GM18867 (cell line): ENCODE data around the gene PLXNA2.

Experiments used
- ATAC-seq: cut with Tn5 transposase; IDR thresholded peaks from one replicate; pipeline ENCODE4 v1.9.1; 2021; ENCODE audit warnings: mild to moderate bottlenecking, moderate library complexity; ENCODE audit not compliant: unreplicated experiment

Gene PLXNA2

DNA sequence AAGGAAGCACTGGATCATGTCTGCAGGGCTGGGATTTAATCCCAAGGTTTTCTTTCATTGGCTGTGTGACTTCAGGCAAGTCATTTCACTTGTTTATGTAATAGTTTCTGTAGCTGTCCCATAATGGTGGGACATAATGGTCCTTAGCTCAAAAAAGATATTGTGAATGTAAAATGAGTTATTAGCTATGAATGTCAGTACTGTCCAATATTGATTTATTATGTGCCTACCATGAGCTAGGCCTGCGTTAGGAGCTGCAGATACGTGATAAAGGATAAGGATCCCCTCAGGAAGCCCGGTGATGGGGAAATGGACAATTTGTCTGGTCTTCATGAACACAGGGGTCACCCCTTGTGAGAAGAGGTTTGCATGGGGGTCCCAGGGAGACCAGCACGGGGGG is 95.8 kb downstream of the PLXNA2 start:
- ATAC-seq, result no peak

DNA sequence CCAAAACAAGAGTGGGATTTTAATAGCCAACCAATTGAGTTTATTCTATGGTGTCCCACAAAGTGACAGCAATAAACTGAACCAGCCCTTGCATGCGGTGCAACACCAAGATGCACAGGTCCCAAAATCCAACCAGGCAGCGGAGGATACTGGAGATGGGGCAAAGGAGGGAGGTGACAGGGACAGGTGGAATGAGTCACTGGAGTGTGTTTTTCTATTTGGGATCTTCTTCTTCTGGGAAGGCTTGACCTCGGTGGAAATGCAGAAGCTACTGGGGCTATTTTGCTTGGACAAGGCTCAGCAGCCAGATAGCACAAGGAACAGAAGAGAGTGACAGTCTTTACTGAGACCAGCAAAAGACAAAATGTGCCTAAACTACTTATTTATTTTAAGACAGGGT is 97.5 kb downstream of the PLXNA2 start:
- no peak for ATAC-seq

GRCh38 chr1:208145167-208145566 is 99.0 kb downstream of the PLXNA2 start:
- ATAC-seq, result no peak

- ATAC-seq, result no peak
Measured at GRCh38 chr1:208142590-208143382, 101.4 kb downstream of the PLXNA2 start.

- ATAC-seq, result no peak
Measured at GRCh38 chr1:208141610-208142192, 102.5 kb downstream of the PLXNA2 start.

GRCh38 chr1:208139434-208140045 is 104.6 kb downstream of the PLXNA2 start:
- ATAC-seq, result no peak

GRCh38 chr1:208137193-208137592 is 107.0 kb downstream of the PLXNA2 start:
- no peak for ATAC-seq

DNA sequence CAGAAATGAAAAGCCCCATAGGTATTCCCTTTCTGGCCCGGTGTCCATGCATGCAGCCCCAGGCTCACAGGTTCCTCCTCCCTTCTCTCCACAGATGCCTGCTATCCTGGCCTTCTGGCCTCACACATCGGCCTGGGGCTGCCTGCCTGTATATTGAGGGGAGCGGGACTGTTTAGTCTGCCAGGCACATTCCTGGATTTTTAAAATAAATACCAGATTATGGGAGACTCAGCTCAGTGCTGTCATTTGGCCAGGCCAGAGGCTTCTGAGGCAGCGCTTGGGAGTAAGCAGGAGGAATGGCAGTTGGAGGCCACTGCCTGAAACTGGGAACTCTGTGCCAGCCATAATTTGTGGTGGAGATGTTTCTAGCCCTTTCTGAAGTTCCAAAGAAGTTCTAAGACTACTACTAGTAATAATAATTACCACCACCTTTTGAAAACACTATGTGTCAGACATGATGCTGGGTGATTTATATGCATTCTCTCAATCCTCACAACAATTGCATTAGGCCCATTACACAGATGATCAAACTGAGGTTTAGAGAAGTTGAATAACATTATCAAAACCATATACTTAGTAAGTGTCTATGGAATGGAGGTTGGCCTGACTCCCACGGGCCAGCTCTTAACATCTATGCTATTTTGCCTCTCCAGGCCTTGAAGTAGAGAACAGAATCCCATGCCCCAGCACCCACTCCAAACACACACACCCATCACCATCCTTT is 107.6 kb downstream of the PLXNA2 start:
- ATAC-seq, result no peak

- ATAC-seq, result no peak
Measured at GRCh38 chr1:208135354-208135753, 108.8 kb downstream of the PLXNA2 start.

GRCh38 chr1:208134491-208134890 is 109.7 kb downstream of the PLXNA2 start:
- ATAC-seq, result no peak

DNA sequence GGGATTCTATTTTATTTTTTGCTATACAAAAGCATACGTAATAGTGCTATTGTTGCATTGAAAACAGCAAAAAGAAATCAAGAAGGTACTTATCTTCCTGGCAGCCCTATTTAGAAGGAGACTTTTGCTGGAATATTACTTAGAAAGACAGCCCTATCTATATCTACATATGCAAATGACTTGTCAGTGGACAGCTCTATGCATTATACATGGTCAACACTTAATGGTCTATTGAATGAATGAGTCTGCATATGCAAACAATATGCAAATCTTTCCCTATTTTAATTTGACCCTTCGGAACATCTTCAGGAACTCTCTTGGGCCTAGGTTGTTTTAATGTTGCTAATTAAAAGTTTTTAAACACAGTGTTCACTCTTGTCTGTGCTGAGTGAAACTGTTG is 110.8 kb downstream of the PLXNA2 start:
- ATAC-seq, result no peak

DNA sequence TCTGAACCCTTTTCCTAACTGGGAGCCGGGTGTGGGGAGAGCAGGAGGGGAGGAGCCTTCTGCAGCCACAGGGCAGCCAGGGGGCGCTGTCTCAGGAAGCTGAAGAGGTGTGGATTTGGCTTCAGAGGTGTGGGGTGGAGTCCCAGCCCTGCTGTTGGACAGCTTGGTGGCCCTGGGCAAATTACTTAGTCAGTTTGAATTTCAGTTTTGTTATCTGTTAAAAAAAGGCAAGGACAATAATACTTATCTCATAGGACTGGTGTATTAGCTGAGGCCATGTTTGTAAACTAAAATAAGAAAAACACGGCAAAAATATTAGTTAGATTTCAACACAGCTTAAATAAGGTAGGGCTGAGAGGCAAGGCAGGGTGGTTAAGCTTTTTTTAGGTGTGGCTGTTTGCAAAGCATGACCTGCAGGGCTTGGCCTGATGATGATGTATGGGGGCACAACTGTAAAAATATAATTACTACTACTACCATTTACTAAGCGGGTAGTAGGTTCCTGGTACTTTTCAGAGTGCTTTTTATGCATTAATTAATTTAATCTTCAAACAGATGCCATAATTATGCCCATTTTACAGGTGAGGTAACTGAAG is 111.8 kb downstream of the PLXNA2 start:
- peak; percentile 95 for ATAC-seq

DNA sequence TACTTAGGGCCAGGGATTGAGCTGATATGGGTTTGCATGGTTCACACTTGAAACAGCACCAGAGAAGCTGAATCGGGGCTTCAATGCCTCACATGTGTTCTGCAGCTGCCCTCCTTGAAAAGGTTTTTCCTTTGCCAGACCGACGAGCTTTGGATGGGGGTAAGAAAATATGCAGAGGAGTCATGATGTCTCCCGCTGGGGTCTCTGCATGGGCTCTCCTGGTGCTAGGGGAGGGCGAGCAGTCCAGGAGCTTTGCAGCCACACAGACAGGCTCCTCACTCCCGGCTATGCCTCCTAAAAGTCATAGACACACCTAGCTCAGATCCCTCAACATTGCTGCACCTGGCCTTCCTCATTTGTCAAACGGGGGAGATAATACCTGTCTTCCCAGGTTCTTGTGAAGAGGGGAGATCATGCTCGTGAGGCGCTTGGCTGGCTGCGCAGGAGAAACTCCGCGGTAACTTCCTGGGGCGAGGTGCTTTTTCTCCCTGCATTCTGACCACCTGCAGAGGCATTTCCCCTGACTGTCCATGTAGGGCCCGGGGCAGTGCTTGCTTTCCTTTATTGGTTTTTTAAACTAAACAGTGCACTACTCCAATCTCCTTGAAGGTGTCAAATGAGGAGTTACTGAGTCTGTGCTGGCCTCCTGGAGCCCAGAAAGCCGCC is 112.4 kb downstream of the PLXNA2 start:
- peak; percentile 30 for ATAC-seq

- ATAC-seq, result no peak
Measured at GRCh38 chr1:208129487-208129886, 114.7 kb downstream of the PLXNA2 start.

DNA sequence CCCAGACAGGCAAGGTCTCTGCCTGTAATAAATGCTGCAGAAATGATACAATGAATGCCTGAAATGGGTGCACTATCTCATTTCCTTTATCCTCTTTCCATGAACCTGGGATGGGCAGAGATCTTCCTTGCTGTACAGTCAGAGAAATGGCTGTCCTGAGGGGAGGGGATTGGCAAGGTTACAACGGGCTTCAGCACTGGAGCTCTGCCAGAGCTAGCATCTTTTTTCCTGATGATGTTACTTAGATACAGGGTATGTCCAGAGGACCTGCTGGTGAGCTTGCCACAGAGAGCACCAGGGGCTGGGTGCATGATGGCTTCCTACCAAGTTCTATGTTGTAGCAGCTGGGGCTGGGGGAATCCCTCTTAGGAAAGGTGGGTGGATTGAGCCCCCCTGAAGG is 115.1 kb downstream of the PLXNA2 start:
- no peak for ATAC-seq

GRCh38 chr1:208127792-208128529 is 116.2 kb downstream of the PLXNA2 start:
- ATAC-seq, result no peak

DNA sequence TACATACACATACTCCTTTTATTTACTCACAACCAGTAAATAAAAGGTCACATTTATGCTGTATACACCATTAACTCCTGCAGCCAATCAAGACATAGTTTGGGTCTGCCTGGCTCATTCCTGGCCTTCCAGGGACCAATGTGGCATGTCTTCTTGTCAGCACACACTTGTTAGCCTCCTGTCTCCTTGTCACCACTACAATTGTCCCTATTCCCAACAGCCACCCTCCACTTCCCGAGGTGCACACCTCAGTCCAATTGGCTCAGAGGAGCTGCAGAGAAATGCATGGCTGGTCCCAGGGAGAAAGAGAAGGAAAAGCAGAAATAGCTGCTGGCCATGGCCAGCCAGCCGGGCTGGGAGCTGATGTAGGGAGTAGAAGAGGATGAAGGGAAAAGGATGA is 116.9 kb downstream of the PLXNA2 start:
- no peak for ATAC-seq

GRCh38 chr1:208126108-208126507 is 118.1 kb downstream of the PLXNA2 start:
- ATAC-seq, result no peak

DNA sequence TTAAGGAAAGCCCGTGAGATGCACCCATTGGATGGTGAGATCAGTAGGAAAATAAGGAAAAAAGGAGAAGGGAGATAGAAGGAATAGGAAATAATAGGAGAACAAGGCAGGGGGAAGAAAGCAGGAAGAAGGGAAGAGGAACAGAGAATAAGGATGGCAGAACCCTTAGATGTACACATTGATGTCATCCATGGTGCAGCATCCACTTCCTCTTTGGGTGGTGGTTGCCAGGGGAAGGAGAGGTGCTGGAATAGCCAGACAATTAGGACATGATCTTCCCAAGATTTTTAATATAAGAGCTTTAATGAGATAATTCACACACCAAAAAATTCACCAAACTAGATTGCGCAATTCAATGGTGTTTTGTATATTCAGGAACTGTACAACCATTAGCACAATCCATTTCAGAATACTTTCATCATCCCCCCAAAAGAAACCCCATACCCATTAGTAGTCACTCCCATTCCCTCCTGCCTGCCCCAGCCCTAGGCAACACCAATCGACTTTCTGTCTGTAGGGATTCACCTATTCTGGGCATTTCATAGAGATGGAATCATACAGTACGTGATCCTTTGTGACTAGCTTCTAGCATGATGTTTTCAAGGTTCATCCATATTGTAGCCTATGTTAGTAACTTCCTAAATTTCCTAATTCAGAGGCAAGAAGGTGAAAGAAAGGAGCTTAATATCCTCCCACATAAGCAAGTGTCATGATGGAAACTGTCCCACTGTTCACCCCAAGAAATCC is 121.4 kb downstream of the PLXNA2 start:
- ATAC-seq, result no peak
